GM12878 (cell line): ENCODE results near the gene PTPRH. TPM values are rescaled to one million over a fixed set of nuclear protein-coding genes. Genes with fewer than 3 reads are reported as not detected.

Experiments
- BCL11A ChIP-seq: IDR thresholded peaks from 2 replicates; pipeline ENCODE4 v1.6.1; 2011; ENCODE audit warnings: low read depth, low read length
- CEBPB ChIP-seq, 2 experiments: fragments of 150-350 bp in 1 of 2; IDR thresholded peaks; 2 replicates each; pipeline ENCODE4 v1.6.1; 2012 to 2014; ENCODE audit warnings: low read depth in 2 of 2, low read length in 2 of 2, borderline replicate concordance in 1 of 2, inconsistent platforms in 1 of 2
- CREB1 ChIP-seq: IDR thresholded peaks from 2 replicates; pipeline ENCODE4 v1.6.1; 2012; ENCODE audit warnings: low read depth, mild to moderate bottlenecking, inconsistent platforms
- DPF2 ChIP-seq: fragments of 450-650 bp; IDR thresholded peaks from 2 replicates; pipeline ENCODE4 v1.6.1; 2017; ENCODE audit warnings: mild to moderate bottlenecking
- FOXM1 ChIP-seq: IDR thresholded peaks from 2 replicates; pipeline ENCODE4 v1.6.1; 2012; ENCODE audit warnings: low read depth, mild to moderate bottlenecking, inconsistent platforms, low read length, moderate library complexity
- GATAD2B ChIP-seq: fragments of 450-650 bp; conservative IDR thresholded peaks from 2 replicates; pipeline ENCODE4 v1.6.1; 2017; ENCODE audit warnings: low read depth, mild to moderate bottlenecking, moderate library complexity
- HDAC6 ChIP-seq: fragments of 200-600 bp; sonication (generic); IDR thresholded peaks from one replicate; pipeline ENCODE4 v1.8.0; 2017; ENCODE audit warnings: antibody characterized with exemption; ENCODE audit not compliant: unreplicated experiment
- KAT2A ChIP-seq: conservative IDR thresholded peaks from 2 replicates; pipeline ENCODE4 v1.6.1; 2011; ENCODE audit warnings: low read depth, low read length; ENCODE audit not compliant: control insufficient read depth
- LARP7 ChIP-seq: fragments of 450-650 bp; IDR thresholded peaks from 2 replicates; pipeline ENCODE4 v1.6.1; 2017; ENCODE audit warnings: mild to moderate bottlenecking
- MXI1 ChIP-seq: fragments of 150-350 bp; IDR thresholded peaks from 2 replicates; pipeline ENCODE4 v1.6.1; 2011; ENCODE audit warnings: low read depth, mild to moderate bottlenecking, inconsistent platforms, low read length, improper control_type of control experiment
- NBN ChIP-seq: fragments of 450-650 bp; IDR thresholded peaks from 2 replicates; pipeline ENCODE4 v1.6.1; 2016
- PAX5 ChIP-seq: IDR thresholded peaks from 2 replicates; pipeline ENCODE4 v1.6.1; 2011; ENCODE audit warnings: low read depth, low read length, borderline replicate concordance
- PBX3 ChIP-seq: IDR thresholded peaks from 2 replicates; pipeline ENCODE4 v1.6.1; 2011; ENCODE audit warnings: mild to moderate bottlenecking, low read depth, low read length, moderate library complexity; ENCODE audit not compliant: insufficient replicate concordance
- SIX5 ChIP-seq: IDR thresholded peaks from 2 replicates; pipeline ENCODE4 v1.6.1; 2011; ENCODE audit warnings: mild to moderate bottlenecking, low read depth, low read length, moderate library complexity; ENCODE audit not compliant: severe bottlenecking
- TAF1 ChIP-seq: IDR thresholded peaks from 2 replicates; pipeline ENCODE4 v1.6.1; 2011; ENCODE audit warnings: mild to moderate bottlenecking, low read depth, low read length, borderline replicate concordance
- TARDBP ChIP-seq: IDR thresholded peaks from 2 replicates; pipeline ENCODE4 v1.6.1; 2016; ENCODE audit warnings: borderline replicate concordance
- YY1 ChIP-seq: IDR thresholded peaks from 2 replicates; pipeline ENCODE4 v1.6.1; 2011; ENCODE audit warnings: low read depth, mild to moderate bottlenecking, low read length
- ZNF217 ChIP-seq: fragments of 450-650 bp; IDR thresholded peaks from 2 replicates; pipeline ENCODE4 v1.6.1; 2017; ENCODE audit warnings: antibody characterized with exemption, mild to moderate bottlenecking
- ZNF622 ChIP-seq: fragments of 450-650 bp; IDR thresholded peaks from 2 replicates; pipeline ENCODE4 v1.6.1; 2017; ENCODE audit warnings: mild to moderate bottlenecking, inconsistent platforms
- polyA plus RNA-seq, 11 experiments: library from polyadenylated mRNA; depleted of rRNA in 4 of 11; unstranded in 6 of 11; stranded (reverse) in 5 of 11; fragments of >200 nt; fragmentation: Nextera tagmentation in 4 of 11; fragmentation: Illumina TruSeq in 1 of 11; extraction: Ambion mirVana in 4 of 11; extraction: Trizol in 1 of 11; gene quantifications; 1 replicate in 1 of 11; 2 replicates in 10 of 11; pipeline versions ENCODE4 v1.2.1 to v1.2.3, GENCODE V29; 2011 to 2016; ENCODE audit warnings: inconsistent platforms in 2 of 11, missing spikeins in 2 of 11, low read depth in 1 of 11
- total RNA-seq, 4 experiments: library from RNA; depleted of rRNA in 3 of 4; stranded (reverse); fragments of >200 nt in 3 of 4; fragmentation: Illumina TruSeq in 1 of 4; extraction: Trizol in 1 of 4; gene quantifications; 2 replicates each; pipeline versions ENCODE4 v1.2.1 to v1.2.3, GENCODE V29; 2013 to 2021
- TF ChIP-seq, protein P1 (sequence below): fragments of 450-650 bp; IDR thresholded peaks from 2 replicates; pipeline ENCODE4 v1.6.1; 2018; ENCODE audit warnings: mild to moderate bottlenecking, low read depth, moderate library complexity; ENCODE audit not compliant: partially characterized antibody
- TF ChIP-seq, protein P2 (sequence below): fragments of 450-650 bp; IDR thresholded peaks from 2 replicates; pipeline ENCODE4 v1.6.1; 2017; ENCODE audit warnings: low read depth, mild to moderate bottlenecking, moderate library complexity
- TF ChIP-seq, protein P3 (sequence below): IDR thresholded peaks from 2 replicates; pipeline ENCODE4 v1.6.1; 2011; ENCODE audit warnings: borderline replicate concordance, low read depth, mild to moderate bottlenecking, moderate library complexity, low read length; ENCODE audit not compliant: insufficient read depth, poor library complexity, severe bottlenecking

Gene PTPRH
- total and polyA plus RNA-seq, 10 of the 15 experiments (the other 5 are each of a cell fraction or from before 2014, with no cell fraction given): 0.08 TPM; not detected in 9

- TF ChIP-seq PAX5 (peak; percentile 35; the same call in 1 of the 2 replicates), HDAC6 (no peak), TARDBP (no peak), YY1 (peak; percentile 81), SIX5 (no peak), GATAD2B (peak; percentile 85), ZNF622 (no peak), NBN (peak; percentile 84), FOXM1 (peak; percentile 53; the same call in 1 of the 2 replicates), TAF1 (peak; percentile 43; the same call in 1 of the 2 replicates), DPF2 (peak; percentile 75; the same call in 1 of the 2 replicates), CREB1 (0 out of 2 replicates have a peak, but pooled peaks have one; percentile 39), PBX3 (peak; percentile 43), BCL11A (peak; percentile 19; the same call in 1 of the 2 replicates), MXI1 (peak; percentile 84; the same call in 1 of the 2 replicates), ZNF217 (no peak), LARP7 (0 out of 2 replicates have a peak, but pooled peaks have one; percentile 19), KAT2A (no peak), CEBPB (IDR thresholded peaks at IDR 0.05; ENCODE audit: borderline replicate concordance in 1 of 2, low read depth in 2 of 2, low read length in 2 of 2) (no peak)
- TF ChIP-seq, protein P1, sequence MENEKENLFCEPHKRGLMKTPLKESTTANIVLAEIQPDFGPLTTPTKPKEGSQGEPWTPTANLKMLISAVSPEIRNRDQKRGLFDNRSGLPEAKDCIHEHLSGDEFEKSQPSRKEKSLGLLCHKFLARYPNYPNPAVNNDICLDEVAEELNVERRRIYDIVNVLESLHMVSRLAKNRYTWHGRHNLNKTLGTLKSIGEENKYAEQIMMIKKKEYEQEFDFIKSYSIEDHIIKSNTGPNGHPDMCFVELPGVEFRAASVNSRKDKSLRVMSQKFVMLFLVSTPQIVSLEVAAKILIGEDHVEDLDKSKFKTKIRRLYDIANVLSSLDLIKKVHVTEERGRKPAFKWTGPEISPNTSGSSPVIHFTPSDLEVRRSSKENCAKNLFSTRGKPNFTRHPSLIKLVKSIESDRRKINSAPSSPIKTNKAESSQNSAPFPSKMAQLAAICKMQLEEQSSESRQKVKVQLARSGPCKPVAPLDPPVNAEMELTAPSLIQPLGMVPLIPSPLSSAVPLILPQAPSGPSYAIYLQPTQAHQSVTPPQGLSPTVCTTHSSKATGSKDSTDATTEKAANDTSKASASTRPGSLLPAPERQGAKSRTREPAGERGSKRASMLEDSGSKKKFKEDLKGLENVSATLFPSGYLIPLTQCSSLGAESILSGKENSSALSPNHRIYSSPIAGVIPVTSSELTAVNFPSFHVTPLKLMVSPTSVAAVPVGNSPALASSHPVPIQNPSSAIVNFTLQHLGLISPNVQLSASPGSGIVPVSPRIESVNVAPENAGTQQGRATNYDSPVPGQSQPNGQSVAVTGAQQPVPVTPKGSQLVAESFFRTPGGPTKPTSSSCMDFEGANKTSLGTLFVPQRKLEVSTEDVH: peak; percentile 22
- TF ChIP-seq, protein P2, sequence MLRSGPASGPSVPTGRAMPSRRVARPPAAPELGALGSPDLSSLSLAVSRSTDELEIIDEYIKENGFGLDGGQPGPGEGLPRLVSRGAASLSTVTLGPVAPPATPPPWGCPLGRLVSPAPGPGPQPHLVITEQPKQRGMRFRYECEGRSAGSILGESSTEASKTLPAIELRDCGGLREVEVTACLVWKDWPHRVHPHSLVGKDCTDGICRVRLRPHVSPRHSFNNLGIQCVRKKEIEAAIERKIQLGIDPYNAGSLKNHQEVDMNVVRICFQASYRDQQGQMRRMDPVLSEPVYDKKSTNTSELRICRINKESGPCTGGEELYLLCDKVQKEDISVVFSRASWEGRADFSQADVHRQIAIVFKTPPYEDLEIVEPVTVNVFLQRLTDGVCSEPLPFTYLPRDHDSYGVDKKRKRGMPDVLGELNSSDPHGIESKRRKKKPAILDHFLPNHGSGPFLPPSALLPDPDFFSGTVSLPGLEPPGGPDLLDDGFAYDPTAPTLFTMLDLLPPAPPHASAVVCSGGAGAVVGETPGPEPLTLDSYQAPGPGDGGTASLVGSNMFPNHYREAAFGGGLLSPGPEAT: peak; percentile 58; the same call in 1 of the 2 replicates
- TF ChIP-seq, protein P3, sequence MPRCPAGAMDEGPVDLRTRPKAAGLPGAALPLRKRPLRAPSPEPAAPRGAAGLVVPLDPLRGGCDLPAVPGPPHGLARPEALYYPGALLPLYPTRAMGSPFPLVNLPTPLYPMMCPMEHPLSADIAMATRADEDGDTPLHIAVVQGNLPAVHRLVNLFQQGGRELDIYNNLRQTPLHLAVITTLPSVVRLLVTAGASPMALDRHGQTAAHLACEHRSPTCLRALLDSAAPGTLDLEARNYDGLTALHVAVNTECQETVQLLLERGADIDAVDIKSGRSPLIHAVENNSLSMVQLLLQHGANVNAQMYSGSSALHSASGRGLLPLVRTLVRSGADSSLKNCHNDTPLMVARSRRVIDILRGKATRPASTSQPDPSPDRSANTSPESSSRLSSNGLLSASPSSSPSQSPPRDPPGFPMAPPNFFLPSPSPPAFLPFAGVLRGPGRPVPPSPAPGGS: peak; percentile 47
Observed at GRCh38 chr19:55253842-55254624, 44.7 kb upstream of the PTPRH start (continued).
